Vagina (tissue), 2 donors: Measurements from ENCODE around the gene PAPPA. TPM values are rescaled to one million over a fixed set of nuclear protein-coding genes. Genes with fewer than 3 reads are reported as not detected.

Source experiments
- DNase-seq, 2 donors: peaks; one replicate each; pipeline ENCODE4 v3.0.0-alpha.2; 2017; ENCODE audit errors: extremely low spot score in 2 of 2
- H3K27ac ChIP-seq: fragments of 200-600 bp; sonication (generic); one replicate; pipeline ENCODE4 v1.5.1; 2019
- H3K27me3 ChIP-seq: fragments of 200-600 bp; sonication (generic); one replicate; pipeline ENCODE4 v1.5.1; 2019
- H3K36me3 ChIP-seq, 2 donors: fragments of 200-600 bp; sonication (generic); one replicate each; pipeline ENCODE4 v1.5.1; 2017 to 2019
- H3K4me1 ChIP-seq: fragments of 200-600 bp; sonication (generic); one replicate; pipeline ENCODE4 v1.5.1; 2019
- H3K4me3 ChIP-seq, 2 donors: fragments of 200-600 bp; sonication (generic); 1 replicate in 1 of 2; 2 replicates in 1 of 2; pipeline ENCODE4 v1.5.1; 2016 to 2019
- H3K9me3 ChIP-seq: fragments of 200-600 bp; sonication (generic); one replicate; pipeline ENCODE4 v1.5.1; 2019
- CTCF ChIP-seq, 3 experiments: fragments of 450-650 bp in 2 of 3; fragments of 200-600 bp in 1 of 3; sonication (generic) in 1 of 3; IDR thresholded peaks; one replicate each; pipeline ENCODE4 v1.5.1; 2017 to 2019; ENCODE audit warnings: antibody characterized with exemption in 3 of 3, mild to moderate bottlenecking in 2 of 3, moderate library complexity in 2 of 3
- POLR2A ChIP-seq, 2 donors: fragments of 450-650 bp; IDR thresholded peaks; one replicate each; pipeline ENCODE4 v1.6.1; 2017; ENCODE audit warnings: antibody characterized with exemption in 2 of 2, mild to moderate bottlenecking in 2 of 2, moderate library complexity in 2 of 2
- POLR2AphosphoS5 ChIP-seq, 2 donors: sonication (generic); formaldehyde crosslinking; IDR thresholded peaks; one replicate each; pipeline ENCODE4 v1.9.0; 2017; ENCODE audit warnings: antibody characterized with exemption in 2 of 2, mild to moderate bottlenecking in 2 of 2, low read depth in 1 of 2; ENCODE audit not compliant: insufficient read depth in 1 of 2
- intact Hi-C: fragments of 100-400 bp; cut with DNase I; formaldehyde crosslinking; loops from one replicate; pipeline ENCODE4 v1.15.1; 2023
- total RNA-seq: library from RNA; depleted of rRNA; stranded (reverse); fragments of >200 nt; gene quantifications from one replicate; pipeline ENCODE4 v1.2.3, GENCODE V29; 2016

PAPPA gene
- total RNA-seq, 1 donor from 2014 or later: 4.4 TPM

GRCh38 chr9:116448431-116448830, 294.8 kb downstream of the PAPPA start:
- no peak overlapping the region for H3K27ac ChIP-seq
- no peaks in the 10 kb centered on the region for H3K27me3 ChIP-seq
- H3K36me3 ChIP-seq: no peaks in the 10 kb centered on the region
- H3K4me1 ChIP-seq: peaks cover 26% of the 10 kb centered on the region
- no peak overlapping the region for H3K4me3 ChIP-seq
- no peaks in the 10 kb centered on the region for H3K9me3 ChIP-seq
- intact Hi-C loops: no loop called here
- TF ChIP-seq CTCF (IDR thresholded peaks at IDR 0.05) (no peak), POLR2A (IDR thresholded peaks at IDR 0.05) (no peak), POLR2AphosphoS5 (IDR thresholded peaks at IDR 0.05; ENCODE audit: insufficient read depth in 1 of 2, low read depth in 1 of 2) (no peak)
- DNase-seq: no peak

GRCh38 chr9:116449949-116450348, 296.4 kb downstream of the PAPPA start:
- no peak for DNase-seq
- intact Hi-C loops: no loop called here
- Histone ChIP-seq H3K36me3 (no peaks in the 10 kb centered on the region), H3K4me1 (peaks cover 26% of the 10 kb centered on the region), H3K4me3 (no peak overlapping the region), H3K27me3 (no peaks in the 10 kb centered on the region), H3K27ac (no peak overlapping the region), H3K9me3 (no peaks in the 10 kb centered on the region)
- TF ChIP-seq POLR2A (IDR thresholded peaks at IDR 0.05) (no peak), POLR2AphosphoS5 (IDR thresholded peaks at IDR 0.05; ENCODE audit: insufficient read depth in 1 of 2, low read depth in 1 of 2) (no peak), CTCF (IDR thresholded peaks at IDR 0.05) (no peak)

- TF ChIP-seq POLR2A (IDR thresholded peaks at IDR 0.05): no peak
- no peak for TF ChIP-seq CTCF (IDR thresholded peaks at IDR 0.05)
- no peak for TF ChIP-seq POLR2AphosphoS5 (IDR thresholded peaks at IDR 0.05; ENCODE audit: insufficient read depth in 1 of 2, low read depth in 1 of 2)
- intact Hi-C loops: no loop called here
- Histone ChIP-seq H3K9me3 (no peaks in the 10 kb centered on the region), H3K4me3 (no peak overlapping the region), H3K4me1 (peaks cover 26% of the 10 kb centered on the region), H3K36me3 (no peaks in the 10 kb centered on the region), H3K27me3 (no peaks in the 10 kb centered on the region), H3K27ac (no peak overlapping the region)
- DNase-seq: no peak
Observed at GRCh38 chr9:116450378-116451139, 297.0 kb downstream of the PAPPA start.

GRCh38 chr9:116451500-116452115, 298.0 kb downstream of the PAPPA start:
- Histone ChIP-seq H3K4me3 (no peak overlapping the region), H3K9me3 (no peaks in the 10 kb centered on the region), H3K27me3 (no peaks in the 10 kb centered on the region), H3K4me1 (peaks cover 26% of the 10 kb centered on the region), H3K36me3 (no peaks in the 10 kb centered on the region), H3K27ac (no peak overlapping the region)
- intact Hi-C loops: no loop called here
- DNase-seq: no peak
- TF ChIP-seq POLR2A (IDR thresholded peaks at IDR 0.05): no peak
- TF ChIP-seq POLR2AphosphoS5 (IDR thresholded peaks at IDR 0.05; ENCODE audit: insufficient read depth in 1 of 2, low read depth in 1 of 2): no peak
- no peak for TF ChIP-seq CTCF (IDR thresholded peaks at IDR 0.05)
